Glutamatergic neuron (in vitro differentiated cells): ENCODE data around the gene UBXN11. TPM values are rescaled to one million over a fixed set of nuclear protein-coding genes. Genes with fewer than 3 reads are reported as not detected.
A peak's percentile ranks its signal among the peaks of the same experiment; 100 is the strongest.

Experiments
- DNase-seq: peaks from one replicate; pipeline ENCODE4 v3.0.0; 2022
- H3K27ac Mint-ChIP-seq: one replicate; pipeline ENCODE4 v1.8.0; 2020; ENCODE audit warnings: mild to moderate bottlenecking, mixed read lengths, inconsistent platforms; ENCODE audit not compliant: unreplicated experiment
- H3K27me3 Mint-ChIP-seq: one replicate; pipeline ENCODE4 v1.8.0; 2020; ENCODE audit warnings: mild to moderate bottlenecking, moderate library complexity, mixed read lengths, inconsistent platforms; ENCODE audit not compliant: unreplicated experiment
- H3K36me3 Mint-ChIP-seq: one replicate; pipeline ENCODE4 v1.8.0; 2020; ENCODE audit warnings: mild to moderate bottlenecking, mixed read lengths, inconsistent platforms; ENCODE audit not compliant: unreplicated experiment
- H3K4me1 Mint-ChIP-seq: one replicate; pipeline ENCODE4 v1.8.0; 2020; ENCODE audit warnings: mild to moderate bottlenecking, low read depth, mixed read lengths, inconsistent platforms; ENCODE audit not compliant: unreplicated experiment
- H3K4me3 Mint-ChIP-seq: one replicate; pipeline ENCODE4 v1.8.0; 2020; ENCODE audit warnings: mild to moderate bottlenecking, mixed read lengths, inconsistent platforms; ENCODE audit not compliant: unreplicated experiment
- H3K9me3 Mint-ChIP-seq: one replicate; pipeline ENCODE4 v1.8.0; 2020; ENCODE audit warnings: mild to moderate bottlenecking, moderate library complexity, mixed read lengths, inconsistent platforms; ENCODE audit not compliant: unreplicated experiment
- total RNA-seq: library from RNA; stranded (reverse); fragmentation: NEBNext Ultra II Directional; extraction: Animal tissue kit (Norgen Biotek cat#: 25700); gene quantifications from one replicate; pipeline ENCODE4 v1.2.1, GENCODE V29; 2021; ENCODE audit not compliant: unreplicated experiment
- TF ChIP-seq, protein P1 (sequence below): fragments of 200-600 bp; sonication (generic); IDR thresholded peaks from one replicate; pipeline ENCODE4 v1.5.0; 2021; ENCODE audit not compliant: partially characterized antibody, unreplicated experiment

UBXN11 gene
- total RNA-seq, 1 donor from 2014 or later = 11.4 TPM

DNA sequence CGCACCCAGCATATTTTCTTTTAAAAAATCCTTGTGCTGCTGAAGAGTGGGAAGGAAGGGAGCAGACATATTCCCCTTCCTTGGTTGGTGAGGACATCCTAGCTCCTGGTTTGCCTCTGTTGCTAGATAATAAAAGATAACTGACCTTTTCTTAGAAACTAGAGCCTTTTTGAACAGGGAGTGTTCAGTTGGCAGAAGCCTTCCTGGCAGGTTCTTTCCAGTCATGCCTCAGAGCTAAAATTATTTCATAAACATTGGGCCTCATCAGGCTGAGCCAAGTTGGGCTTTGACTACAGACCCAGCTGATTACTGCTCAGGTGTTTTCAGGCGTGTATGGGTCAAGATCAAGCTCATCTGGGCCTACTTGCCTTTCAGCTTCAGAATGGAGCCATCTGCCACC is 49.2 kb downstream of the UBXN11 start:
- Mint-ChIP-seq H3K4me1 (no peaks in the 10 kb centered on the region), H3K27me3 (no peaks in the 10 kb centered on the region), H3K9me3 (peaks cover 3% of the 10 kb centered on the region), H3K4me3 (no peak overlapping the region), H3K27ac (no peak overlapping the region), H3K36me3 (peaks cover 5% of the 10 kb centered on the region)
- DNase-seq = no peak
- TF ChIP-seq, protein P1, sequence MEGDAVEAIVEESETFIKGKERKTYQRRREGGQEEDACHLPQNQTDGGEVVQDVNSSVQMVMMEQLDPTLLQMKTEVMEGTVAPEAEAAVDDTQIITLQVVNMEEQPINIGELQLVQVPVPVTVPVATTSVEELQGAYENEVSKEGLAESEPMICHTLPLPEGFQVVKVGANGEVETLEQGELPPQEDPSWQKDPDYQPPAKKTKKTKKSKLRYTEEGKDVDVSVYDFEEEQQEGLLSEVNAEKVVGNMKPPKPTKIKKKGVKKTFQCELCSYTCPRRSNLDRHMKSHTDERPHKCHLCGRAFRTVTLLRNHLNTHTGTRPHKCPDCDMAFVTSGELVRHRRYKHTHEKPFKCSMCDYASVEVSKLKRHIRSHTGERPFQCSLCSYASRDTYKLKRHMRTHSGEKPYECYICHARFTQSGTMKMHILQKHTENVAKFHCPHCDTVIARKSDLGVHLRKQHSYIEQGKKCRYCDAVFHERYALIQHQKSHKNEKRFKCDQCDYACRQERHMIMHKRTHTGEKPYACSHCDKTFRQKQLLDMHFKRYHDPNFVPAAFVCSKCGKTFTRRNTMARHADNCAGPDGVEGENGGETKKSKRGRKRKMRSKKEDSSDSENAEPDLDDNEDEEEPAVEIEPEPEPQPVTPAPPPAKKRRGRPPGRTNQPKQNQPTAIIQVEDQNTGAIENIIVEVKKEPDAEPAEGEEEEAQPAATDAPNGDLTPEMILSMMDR = no peak

DNA sequence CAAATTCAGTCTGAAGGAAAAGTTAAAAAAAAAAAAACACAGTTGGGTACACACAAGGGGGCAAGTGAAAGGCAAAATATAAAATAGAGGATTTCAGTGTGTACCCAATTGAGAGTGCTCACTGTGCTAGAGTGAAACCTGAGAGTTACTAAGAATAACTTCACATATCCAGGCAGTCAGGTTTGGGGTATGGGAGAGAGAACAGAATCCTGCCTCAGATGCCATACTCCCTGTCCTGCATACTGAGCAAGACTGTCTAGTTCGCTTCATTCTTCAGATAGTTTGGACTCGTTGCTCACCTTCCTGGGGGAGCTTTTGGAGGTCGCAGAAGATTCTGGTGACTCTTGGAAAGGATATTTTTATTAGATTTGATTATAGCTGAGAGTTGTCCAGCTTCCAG is 52.0 kb downstream of the UBXN11 start:
- Mint-ChIP-seq H3K36me3 (peaks cover 5% of the 10 kb centered on the region), H3K4me1 (no peaks in the 10 kb centered on the region), H3K27me3 (no peaks in the 10 kb centered on the region), H3K9me3 (peaks cover 3% of the 10 kb centered on the region), H3K4me3 (no peak overlapping the region), H3K27ac (no peak overlapping the region)
- no peak for DNase-seq
- TF ChIP-seq, protein P1 = no peak

DNA sequence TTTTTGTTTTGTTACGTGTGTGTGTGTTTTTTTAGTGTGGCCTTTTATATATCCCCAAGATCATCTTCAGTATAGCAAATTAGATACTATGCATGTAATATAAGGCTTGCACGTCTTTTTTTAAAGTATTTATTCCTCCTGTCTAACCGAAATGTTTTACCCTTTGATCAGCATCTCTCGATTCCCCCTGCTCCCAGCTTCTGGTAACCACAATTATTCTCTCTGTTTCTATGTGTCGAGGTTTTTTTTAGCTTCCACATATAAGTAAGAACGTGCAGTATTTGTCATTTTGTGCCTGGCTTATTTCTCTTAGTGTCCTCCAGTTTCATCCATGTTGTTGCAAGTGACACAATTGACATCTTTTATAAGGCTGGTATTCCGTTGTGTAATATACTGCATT is 53.7 kb downstream of the UBXN11 start:
- no peak overlapping the region for H3K4me3 Mint-ChIP-seq
- H3K36me3 Mint-ChIP-seq = peaks cover 5% of the 10 kb centered on the region
- no peak overlapping the region for H3K27ac Mint-ChIP-seq
- H3K4me1 Mint-ChIP-seq = no peaks in the 10 kb centered on the region
- TF ChIP-seq, protein P1 = no peak
- no peaks in the 10 kb centered on the region for H3K27me3 Mint-ChIP-seq
- peaks cover 3% of the 10 kb centered on the region for H3K9me3 Mint-ChIP-seq
- DNase-seq = no peak

DNA sequence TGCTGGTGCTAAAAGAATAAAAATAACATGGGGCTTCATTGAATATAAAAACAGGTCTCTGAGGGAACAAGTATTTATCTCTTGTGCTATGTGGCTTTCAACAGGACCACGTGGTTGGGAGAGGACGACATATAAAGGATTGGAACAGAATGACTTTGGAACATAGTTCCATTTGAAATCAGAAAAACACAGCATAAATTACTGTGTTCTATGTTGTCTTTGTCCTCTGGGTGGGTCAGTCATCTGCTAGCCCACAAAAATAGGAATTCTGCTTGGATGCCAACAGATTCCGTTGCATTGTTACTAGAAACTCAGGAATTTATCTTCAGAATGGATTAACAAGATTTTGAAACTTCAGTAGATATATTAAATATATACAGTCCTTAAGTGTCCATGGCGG is 66.5 kb downstream of the UBXN11 start:
- H3K4me3 Mint-ChIP-seq = no peak overlapping the region
- no peak for DNase-seq
- TF ChIP-seq, protein P1 = no peak
- H3K4me1 Mint-ChIP-seq = peaks cover 7% of the 10 kb centered on the region
- H3K27me3 Mint-ChIP-seq = no peaks in the 10 kb centered on the region
- no peaks in the 10 kb centered on the region for H3K9me3 Mint-ChIP-seq
- no peaks in the 10 kb centered on the region for H3K36me3 Mint-ChIP-seq
- H3K27ac Mint-ChIP-seq = no peak overlapping the region

DNA sequence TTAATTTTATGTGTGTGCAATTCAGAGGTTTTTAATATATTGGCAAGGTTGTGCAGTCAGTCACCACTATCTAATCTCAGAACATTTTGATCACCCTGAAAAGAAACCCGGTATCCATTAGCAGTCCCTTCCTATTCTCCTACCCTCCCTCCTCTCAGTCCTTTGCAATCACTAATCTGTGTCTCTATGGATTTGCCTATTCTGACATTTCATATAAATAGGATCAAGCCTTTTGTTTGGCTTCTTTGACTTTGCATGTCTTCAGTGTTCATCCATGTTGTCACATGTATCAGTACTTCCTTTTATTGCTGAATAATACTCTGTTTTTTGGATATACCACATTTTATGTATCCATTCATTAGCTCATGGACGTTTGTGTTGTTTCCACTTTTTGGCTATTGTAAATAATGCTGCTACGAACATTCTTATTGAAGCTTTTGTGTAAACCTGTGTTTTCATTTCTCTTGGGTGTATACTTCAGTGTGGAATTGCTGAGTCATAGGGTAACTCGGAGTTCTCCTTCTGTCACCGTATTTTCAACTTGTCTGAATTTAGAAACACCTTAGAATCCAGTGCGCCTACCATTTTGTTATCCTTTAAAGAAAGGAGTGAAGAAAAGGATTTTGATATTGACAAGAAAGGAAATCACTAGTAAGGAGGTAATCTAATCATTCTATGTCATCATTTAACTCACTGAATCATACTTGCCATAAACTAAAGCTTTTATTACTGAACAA is 69.0 kb downstream of the UBXN11 start:
- Mint-ChIP-seq H3K27ac (no peak overlapping the region), H3K27me3 (peaks cover 1% of the 10 kb centered on the region), H3K36me3 (no peaks in the 10 kb centered on the region), H3K4me3 (peak overlapping the region; percentile 20), H3K4me1 (peaks cover 7% of the 10 kb centered on the region), H3K9me3 (peaks cover 8% of the 10 kb centered on the region)
- DNase-seq = no peak
- TF ChIP-seq, protein P1 = no peak
